CD4-positive, alpha-beta T cell treated with Interleukin-2 at 100 ng/mL for 4 hours (primary cell): ENCODE data around the gene UAP1.
"Not testable (repeated sequence)": the region's sequence is repeated elsewhere in the genome, so short reads cannot be mapped to it uniquely, and the experiment has no call there.

Experiments
- DNase-seq: peaks from one replicate; pipeline ENCODE4 v3.0.0-alpha.2; 2020; ENCODE audit warnings: low spot score

The UAP1 gene

DNA sequence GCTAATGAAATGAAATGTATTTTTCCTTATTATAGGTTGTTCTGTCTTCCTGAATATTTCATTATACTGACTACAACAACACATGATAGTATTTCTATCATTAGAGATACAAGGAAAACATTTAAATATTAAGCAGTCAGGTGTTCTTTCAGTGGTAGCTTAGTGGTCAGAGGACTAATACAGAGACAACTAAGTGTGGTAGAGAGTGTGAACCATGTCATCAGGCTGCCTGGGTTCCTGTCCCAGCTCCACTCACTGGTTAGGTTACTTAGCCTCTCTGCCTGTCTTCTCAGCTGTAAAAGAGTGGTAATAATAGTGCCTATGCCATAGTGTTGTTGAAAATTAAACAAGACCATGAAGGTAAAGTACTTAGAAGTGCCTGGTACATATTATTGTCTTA, 3.9 kb downstream of the UAP1 start:
- DNase-seq, result peak; percentile 6

GRCh38 chr1:162566870-162567269, 5.3 kb downstream of the UAP1 start:
- no peak for DNase-seq

GRCh38 chr1:162568802-162569201, 7.3 kb downstream of the UAP1 start:
- no peak for DNase-seq

- no peak for DNase-seq
Observed at GRCh38 chr1:162570718-162571117, 9.2 kb downstream of the UAP1 start.

- not testable (repeated sequence) for DNase-seq
Observed at GRCh38 chr1:162571121-162571520, 9.6 kb downstream of the UAP1 start.

- no peak for DNase-seq
Observed at GRCh38 chr1:162571696-162572095, 10.2 kb downstream of the UAP1 start.

GRCh38 chr1:162573136-162573535, 11.6 kb downstream of the UAP1 start:
- no peak for DNase-seq

- no peak for DNase-seq
Observed at GRCh38 chr1:162578071-162578700, 16.7 kb downstream of the UAP1 start.

DNA sequence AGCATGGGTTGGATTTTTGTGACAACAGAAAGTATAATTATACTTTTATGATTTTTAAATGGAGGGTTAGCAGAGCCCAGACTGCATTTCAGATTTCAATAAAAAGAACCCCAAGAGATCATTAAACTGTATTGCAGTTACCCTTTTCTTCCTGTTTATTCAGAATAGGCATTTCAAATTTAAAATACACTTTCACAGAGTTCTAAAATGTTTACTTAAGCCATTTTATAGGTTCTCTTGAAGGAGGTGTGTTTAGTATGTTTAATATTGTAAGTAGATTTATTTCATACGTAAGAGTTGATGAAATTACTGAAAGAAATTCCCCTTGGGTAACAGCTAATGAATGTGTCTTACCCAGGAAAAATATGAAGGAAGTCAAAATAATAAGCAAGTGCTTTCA, 17.4 kb downstream of the UAP1 start:
- no peak for DNase-seq

GRCh38 chr1:162580308-162580707, 18.8 kb downstream of the UAP1 start:
- no peak for DNase-seq

- DNase-seq, result not testable (repeated sequence)
Observed at GRCh38 chr1:162582901-162583300, 21.4 kb downstream of the UAP1 start.

DNA sequence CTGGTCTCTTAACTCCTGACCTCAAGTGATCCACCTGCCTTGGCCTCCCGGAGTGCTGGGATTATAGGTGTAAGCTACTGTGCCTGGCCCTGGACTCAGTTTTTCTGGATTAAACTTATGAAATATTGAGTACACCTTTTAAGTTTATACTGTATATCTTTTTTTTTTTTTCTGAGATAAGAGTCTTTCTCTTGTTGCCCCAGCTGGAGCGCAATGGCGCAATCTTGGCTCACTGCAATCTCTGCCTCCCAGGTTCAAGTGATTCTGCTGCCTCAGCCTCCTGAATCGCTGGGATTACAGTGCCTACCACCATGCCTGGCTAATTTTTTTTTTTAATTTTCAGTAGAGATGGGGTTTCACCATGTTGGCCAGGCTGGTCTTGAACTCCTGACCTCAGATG, 23.6 kb downstream of the UAP1 start:
- not testable (repeated sequence) for DNase-seq

DNA sequence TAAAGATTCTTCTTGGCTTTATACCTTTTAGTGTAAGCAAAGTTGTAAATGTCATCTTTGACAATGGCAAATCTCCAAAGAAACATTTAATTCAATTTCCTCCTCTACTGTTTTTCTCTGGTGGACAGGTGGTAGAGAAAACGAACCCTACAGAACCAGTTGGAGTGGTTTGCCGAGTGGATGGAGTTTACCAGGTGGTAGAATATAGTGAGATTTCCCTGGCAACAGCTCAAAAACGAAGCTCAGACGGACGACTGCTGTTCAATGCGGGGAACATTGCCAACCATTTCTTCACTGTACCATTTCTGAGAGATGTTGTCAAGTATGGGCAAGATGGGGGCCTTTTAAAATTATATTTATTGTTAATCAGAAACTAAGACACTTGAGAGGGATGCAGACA, 25.8 kb downstream of the UAP1 start:
- DNase-seq, result no peak

DNA sequence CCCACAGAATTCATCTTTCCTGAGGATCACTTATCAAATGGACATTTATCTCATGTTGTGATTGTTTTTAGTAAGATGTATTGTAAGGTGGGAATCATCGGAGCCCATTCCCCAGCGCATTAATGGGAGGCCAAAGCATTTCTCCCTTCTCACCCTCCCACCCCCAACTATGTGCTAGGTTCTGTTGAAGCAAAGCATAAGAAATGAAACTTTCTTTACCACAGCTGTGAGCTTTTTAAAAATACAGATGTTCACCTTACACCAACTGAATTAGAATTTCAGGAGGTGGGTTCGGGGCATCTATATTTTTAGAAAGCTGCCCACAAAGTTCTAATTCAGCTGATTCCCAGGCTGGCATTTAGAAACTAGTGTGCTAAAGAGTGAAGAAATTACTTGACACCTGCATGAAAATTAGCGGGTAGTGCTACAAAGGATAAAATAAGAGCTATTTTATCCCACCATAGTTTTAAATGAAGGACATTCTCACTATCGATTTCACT, 26.3 kb downstream of the UAP1 start:
- no peak for DNase-seq

GRCh38 chr1:162590101-162590500, 28.6 kb downstream of the UAP1 start:
- no peak for DNase-seq

- DNase-seq, result no peak
Observed at GRCh38 chr1:162590686-162591085, 29.2 kb downstream of the UAP1 start.

DNA sequence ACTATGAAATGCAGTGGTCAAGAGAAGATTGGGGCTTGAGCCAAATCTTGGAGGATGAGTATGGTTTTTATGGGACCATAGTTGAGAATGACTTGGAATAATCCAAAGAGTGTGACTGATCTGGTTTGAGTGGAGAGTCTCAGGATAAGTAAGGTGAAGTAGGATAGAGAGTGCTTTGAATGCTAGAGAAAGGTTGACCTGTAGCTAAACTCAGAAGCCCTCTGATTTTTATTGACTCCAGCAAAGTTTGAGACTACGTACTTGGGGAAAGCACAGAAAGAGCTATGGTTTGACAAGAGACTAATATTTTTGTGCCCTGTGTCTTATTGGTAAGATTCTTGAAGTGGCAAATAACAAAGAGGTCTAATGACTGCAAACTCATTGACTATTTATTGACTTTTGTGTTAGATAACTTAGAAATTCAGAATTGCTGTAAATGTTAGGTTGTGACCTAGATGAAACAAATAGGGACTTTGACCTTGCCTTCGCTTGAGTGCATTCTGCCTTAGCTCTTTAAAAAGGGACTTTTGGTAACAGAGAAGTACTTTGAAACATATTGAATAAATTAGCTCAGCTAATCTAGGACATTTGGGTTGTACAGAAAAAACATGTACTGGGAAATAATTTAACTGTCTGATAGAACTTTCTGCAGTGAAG, 35.1 kb downstream of the UAP1 start:
- no peak for DNase-seq

- DNase-seq, result no peak
Observed at GRCh38 chr1:162599451-162599850, 37.9 kb downstream of the UAP1 start.

DNA sequence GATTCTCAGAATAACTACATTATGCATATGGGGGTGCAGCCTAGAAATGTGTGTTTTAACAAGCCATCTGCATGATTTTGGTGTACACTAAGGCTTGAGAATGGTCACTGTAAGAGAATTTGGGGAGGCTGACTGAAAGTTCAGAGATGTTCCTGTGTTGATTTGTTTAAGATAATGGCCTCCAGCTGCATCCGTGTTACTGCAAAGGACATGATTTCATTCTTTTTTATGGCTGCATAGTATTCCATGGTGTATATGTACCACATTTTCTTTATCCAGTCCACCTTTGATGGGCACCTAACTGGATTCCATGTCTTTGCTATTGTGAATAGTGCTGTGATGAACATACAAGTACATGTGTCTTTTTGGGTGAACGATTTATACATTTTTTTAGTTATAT, 41.6 kb downstream of the UAP1 start:
- DNase-seq, result not testable (repeated sequence)

DNA sequence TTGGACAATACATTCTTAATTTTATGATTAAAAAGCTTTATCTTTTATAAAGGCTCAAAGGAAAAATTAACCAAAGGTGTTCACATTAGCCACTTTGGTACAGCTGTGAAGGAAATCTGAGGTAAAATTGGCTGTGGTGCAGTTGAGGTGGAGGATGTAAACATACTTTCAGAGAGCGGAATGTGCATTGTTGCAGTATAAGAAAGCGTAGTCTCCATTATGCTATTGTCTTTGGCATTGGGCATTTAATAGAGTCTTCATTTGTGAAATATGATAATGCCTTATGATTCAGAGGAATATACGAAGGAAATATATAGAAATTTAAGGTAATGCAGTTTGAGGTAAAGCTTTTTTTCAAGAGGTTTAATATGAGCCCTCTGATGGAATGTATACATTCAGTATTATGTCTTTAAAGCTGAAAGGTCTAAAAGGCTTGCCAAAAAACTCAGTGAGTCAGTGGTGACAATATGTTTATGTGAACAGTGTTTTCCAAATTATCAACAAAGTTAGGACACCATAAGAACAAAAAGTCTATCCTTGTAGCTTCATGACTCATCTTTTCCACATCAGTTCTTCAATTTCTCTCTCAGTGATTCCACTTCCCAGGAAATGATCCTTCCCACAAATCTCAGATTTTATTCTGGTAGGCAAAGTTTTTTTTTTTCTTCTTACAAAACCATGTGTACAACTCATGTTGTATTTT, 43.9 kb downstream of the UAP1 start:
- DNase-seq, result no peak

DNA sequence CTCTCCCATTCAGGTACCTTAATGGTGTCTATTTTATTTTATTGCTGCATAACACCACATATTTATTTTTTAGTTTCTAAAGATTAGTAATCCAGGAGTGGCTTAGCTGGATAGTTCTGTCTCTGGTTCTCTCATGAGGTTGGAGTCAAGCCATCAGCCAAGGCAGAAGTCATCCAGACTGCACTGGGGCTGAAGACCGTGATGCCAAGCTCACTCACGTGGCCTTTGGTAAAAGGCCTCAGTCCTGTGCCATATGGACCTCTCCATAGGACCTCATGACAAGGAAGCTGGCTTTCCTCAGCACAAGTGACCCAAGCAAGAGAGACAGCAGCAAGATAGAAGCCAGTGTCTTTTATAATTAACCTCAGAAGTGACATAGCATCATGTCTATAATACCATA, 47.8 kb downstream of the UAP1 start:
- no peak for DNase-seq

DNA sequence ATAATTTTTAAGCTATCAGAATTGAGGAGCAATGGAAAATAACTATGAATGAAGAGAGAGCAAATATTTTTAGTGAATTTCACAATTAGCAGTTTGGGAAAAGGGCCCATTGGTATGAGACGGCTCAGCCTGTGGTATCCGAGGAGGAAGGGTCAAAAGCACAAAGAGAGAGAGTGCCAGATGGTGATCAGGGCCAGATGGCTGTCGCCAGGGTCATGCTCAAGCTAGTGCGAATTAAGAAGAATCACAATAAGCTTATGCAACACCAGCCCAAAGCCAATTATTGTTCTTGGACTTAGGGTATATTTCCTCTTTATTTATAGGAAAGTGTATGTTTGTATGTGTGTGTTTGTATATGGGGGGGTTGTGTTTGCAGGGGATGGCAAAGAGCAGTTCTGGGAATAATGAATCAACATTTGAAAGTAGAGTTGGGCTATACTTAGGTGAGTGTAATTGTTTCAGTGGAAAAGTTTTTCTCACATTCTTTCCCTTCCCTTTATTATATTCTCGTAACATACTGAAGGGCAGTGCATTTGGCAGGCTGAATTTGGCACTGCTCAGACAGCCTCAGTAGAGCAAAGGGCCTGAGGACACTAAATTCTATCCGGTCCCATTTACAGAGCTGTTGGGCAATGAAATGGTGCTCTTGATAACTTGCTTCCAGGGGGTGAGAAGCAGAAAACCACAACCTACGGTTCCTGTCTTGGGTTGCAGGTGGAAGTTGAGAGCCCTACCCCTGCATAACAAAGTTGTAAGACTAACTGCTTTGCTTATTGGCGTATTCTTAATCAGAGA, 51.3 kb downstream of the UAP1 start:
- DNase-seq, result no peak
